ENCODE measurements around the gene ZBTB48. TPM values are rescaled to one million over a fixed set of nuclear protein-coding genes. Genes with fewer than 3 reads are reported as not detected.
"Not testable (repeated sequence)": the region's sequence is repeated elsewhere in the genome, so short reads cannot be mapped to it uniquely, and the experiment has no call there.

ZBTB48 gene
- total RNA-seq, 2 donors from 2014 or later = 29.8 to 50.5 TPM

DNA sequence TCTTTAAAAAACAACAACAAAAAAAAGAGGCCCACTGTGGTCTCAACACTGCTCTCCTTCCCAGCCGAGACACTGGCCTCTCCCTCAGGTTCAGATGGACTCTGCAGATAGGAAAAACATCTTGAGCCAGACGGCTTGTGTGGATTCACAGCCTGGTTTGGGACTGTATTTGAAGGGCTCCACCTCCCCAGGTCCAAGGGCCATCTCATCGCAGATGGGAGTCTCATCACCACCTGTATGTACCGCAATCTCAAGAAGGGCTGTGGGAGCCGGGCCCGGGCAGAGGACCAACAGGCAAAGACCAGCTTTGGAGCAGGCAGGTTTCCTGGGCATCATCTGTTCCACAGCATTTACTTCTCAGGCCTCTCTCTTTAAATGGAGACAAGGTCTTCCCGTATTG, 10.3 kb downstream of the ZBTB48 start:
- Mint-ChIP-seq H3K9me3 (no peaks in the 10 kb centered on the region), H3K27ac (no peak overlapping the region), H3K36me3 (no peaks in the 10 kb centered on the region), H3K27me3 (no peaks in the 10 kb centered on the region), H3K4me3 (no peak overlapping the region), H3K4me1 (ENCODE audit: low read depth in 2 of 2) (peaks cover 12 to 16% of the 10 kb centered on the region in 2 donors)
- ATAC-seq (no peak), DNase-seq (ENCODE audit: low spot score) (no peak)

DNA sequence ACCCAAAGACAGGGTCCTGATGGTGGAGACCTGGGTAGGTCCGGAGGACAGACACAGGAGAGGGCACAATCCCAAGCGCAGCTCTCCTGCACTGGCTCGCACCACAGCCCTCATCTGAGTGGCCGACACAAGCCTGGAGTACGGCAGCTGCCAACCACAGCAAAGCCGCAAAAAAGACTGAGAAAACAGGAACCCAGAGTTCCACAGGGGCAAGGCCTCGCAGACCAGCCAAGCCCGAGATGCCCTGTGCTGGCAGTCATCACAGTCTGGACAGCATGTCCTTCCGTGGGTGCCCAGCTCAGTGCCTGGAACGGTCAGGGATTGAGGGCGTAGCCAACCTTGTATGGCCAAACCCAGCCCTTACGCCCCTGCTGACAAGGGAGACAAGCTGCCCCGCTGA, 11.4 kb downstream of the ZBTB48 start:
- peak; percentile 25 to 44 for ATAC-seq

DNA sequence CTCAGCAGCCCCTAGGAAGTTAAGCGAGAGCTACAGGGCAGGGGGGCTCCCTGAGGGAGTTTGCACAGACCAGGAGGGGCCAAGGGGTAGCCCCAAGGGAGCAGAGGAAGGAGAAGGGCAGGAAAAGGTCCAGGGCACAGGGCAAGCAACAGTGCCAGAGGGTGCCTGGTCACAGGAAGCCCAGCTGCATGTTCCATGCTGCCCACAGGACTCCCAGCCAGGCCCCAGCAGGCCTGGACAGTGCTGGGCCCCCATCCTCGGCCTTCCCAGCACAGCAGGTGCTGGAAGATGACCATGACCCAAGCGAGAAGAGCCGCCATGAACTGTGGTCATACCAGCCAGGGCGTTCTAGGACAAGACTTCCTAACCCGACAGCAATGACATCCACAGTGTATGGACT, 11.8 kb downstream of the ZBTB48 start:
- H3K36me3 Mint-ChIP-seq = no peaks in the 10 kb centered on the region
- no peak overlapping the region for H3K4me3 Mint-ChIP-seq
- no peak overlapping the region for H3K27ac Mint-ChIP-seq
- no peaks in the 10 kb centered on the region for H3K27me3 Mint-ChIP-seq
- DNase-seq (ENCODE audit: low spot score) = no peak
- H3K9me3 Mint-ChIP-seq = no peaks in the 10 kb centered on the region
- H3K4me1 Mint-ChIP-seq (ENCODE audit: low read depth in 2 of 2) = peaks cover 11 to 28% of the 10 kb centered on the region in 2 donors
- ATAC-seq = peak in 1 of 2 donors; percentile 4

More for the DNA sequence above, 11.4 kb downstream of the ZBTB48 start:
- H3K27ac Mint-ChIP-seq = no peak overlapping the region
- H3K4me3 Mint-ChIP-seq = peak overlapping the region; percentile 20
- no peaks in the 10 kb centered on the region for H3K27me3 Mint-ChIP-seq
- H3K36me3 Mint-ChIP-seq = no peaks in the 10 kb centered on the region
- H3K4me1 Mint-ChIP-seq (ENCODE audit: low read depth in 2 of 2) = peaks cover 11 to 26% of the 10 kb centered on the region in 2 donors
- H3K9me3 Mint-ChIP-seq = no peaks in the 10 kb centered on the region
- DNase-seq (ENCODE audit: low spot score) = no peak

DNA sequence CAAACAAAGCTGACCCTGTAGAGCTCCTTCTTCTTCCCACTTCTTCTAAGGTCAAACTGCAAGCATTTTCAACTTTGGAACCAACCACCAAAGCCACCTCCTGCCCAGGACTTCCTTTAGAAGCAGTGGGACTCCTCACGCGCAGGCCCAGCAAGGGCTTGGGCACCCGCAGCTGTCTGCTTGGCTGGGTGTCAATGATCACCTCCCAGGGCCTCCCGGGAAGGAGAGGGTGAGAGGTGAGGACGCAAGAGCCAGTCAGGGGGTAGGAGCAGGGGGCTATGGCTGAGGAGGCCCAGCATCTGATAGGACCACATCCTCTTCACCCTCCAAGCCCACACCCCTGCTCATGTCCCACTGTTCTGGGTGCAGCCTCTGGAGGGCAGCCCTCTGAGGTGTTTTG, 12.6 kb downstream of the ZBTB48 start:
- H3K4me3 Mint-ChIP-seq = no peak overlapping the region
- H3K27me3 Mint-ChIP-seq = no peaks in the 10 kb centered on the region
- no peak overlapping the region for H3K27ac Mint-ChIP-seq
- H3K9me3 Mint-ChIP-seq = no peaks in the 10 kb centered on the region
- peaks cover 11 to 28% of the 10 kb centered on the region in 2 donors for H3K4me1 Mint-ChIP-seq (ENCODE audit: low read depth in 2 of 2)
- peak in 1 of 2 donors; percentile 25 for ATAC-seq
- H3K36me3 Mint-ChIP-seq = no peaks in the 10 kb centered on the region
- no peak for DNase-seq (ENCODE audit: low spot score)

DNA sequence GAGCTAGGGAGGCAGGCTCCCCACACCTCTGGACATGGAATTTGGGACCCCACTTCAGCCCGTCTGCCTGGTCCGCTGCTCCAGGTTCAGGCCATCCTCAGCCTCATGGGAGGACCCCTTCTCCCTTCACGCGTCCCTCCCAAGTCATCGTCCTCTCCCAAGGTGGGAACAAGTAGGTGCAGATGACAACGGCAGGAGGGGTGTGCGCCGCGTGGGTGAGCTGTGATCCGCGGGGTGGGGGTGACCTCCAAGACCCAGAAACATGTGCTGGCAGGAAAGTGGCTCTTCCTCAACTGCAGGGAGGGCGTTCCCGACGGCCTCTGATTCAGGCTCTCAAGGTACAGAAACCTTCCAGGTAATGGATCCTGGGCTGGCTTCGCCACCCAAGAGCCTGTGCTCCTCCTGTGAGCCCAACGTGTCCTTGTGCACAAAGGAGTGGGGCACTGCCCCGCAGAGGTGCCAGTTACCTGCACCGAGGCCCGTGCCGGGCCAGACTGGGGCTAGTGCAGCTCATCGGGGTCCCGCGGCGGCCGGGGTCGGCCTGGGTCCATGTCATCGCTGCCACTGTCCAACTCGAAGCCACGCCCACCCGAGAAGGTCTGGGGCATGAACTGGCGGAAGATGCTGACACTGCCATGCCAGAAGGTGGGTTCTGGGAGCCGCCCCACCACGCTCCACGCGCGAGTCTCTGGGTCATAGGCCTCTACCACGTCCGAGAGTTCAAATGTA, 13.2 kb downstream of the ZBTB48 start:
- Mint-ChIP-seq H3K36me3 (no peaks in the 10 kb centered on the region), H3K4me1 (ENCODE audit: low read depth in 2 of 2) (peaks cover 11 to 28% of the 10 kb centered on the region in 2 donors)

DNA sequence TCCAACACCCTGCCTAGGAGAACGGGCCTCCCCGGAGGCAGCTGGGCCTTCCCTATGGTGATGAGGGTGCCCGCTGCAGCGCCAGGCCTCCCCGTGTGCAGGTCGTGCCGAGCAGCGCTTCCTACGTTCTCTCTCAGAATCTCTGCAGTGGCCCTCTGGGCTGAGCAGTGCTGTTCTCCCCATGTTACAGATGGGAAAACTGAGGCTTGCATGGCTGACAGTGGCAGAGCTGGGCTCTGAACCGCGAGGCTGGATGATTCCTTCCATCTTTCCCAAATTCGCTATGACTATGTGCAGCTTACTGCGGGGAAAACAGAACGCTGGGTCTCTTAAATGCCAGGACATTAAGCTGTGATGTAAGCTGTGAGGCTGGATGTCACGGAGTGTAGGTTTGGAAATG, 14.0 kb downstream of the ZBTB48 start:
- Mint-ChIP-seq H3K27me3 (no peaks in the 10 kb centered on the region), H3K4me3 (no peak overlapping the region), H3K36me3 (no peaks in the 10 kb centered on the region), H3K27ac (no peak overlapping the region), H3K4me1 (ENCODE audit: low read depth in 2 of 2) (peaks cover 14 to 31% of the 10 kb centered on the region in 2 donors), H3K9me3 (no peaks in the 10 kb centered on the region)
- DNase-seq (ENCODE audit: low spot score) (no peak), ATAC-seq (no peak)

More for the DNA sequence above, 13.2 kb downstream of the ZBTB48 start:
- Mint-ChIP-seq H3K27ac (no peak overlapping the region), H3K4me3 (no peak overlapping the region), H3K9me3 (no peaks in the 10 kb centered on the region), H3K27me3 (no peaks in the 10 kb centered on the region)
- DNase-seq (ENCODE audit: low spot score) (no peak), ATAC-seq (no peak)

DNA sequence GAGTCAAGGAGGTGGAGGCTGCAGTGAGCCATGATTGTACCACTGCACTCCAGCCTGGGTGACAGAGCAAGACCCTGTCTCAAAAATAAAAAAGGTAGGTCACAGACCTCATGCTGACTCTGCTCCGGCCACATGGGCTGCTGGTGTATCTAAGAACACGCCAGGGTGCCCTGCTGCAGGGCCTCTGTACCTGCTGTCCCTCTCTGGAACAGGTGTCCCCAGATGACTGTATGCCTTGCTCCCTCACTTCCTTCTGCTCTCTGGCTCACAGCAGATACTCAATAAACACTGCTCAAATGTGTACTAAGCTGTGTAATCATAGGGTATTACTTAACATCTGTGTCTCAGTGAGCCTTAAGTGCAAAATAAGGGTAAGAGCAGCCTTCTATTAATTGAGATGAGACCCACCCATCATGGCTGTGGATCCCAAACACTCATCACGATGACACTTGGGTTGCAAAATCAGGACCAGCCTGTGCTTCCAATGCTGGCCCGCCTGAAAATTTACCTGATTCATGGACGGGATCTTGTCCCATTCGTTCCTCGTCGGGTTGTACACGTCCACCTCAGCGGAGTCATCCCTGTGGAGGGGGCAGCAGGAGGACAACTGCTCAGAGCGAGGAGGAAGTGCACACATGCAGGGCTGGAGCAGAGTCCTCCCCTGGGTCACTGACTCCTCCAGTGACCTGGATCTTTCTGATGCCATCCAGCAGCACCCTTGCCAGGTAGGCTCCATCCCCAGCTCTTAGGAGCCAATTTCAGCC, 15.4 kb downstream of the ZBTB48 start:
- no peak for DNase-seq (ENCODE audit: low spot score)
- Mint-ChIP-seq H3K27me3 (no peaks in the 10 kb centered on the region), H3K27ac (no peak overlapping the region), H3K9me3 (no peaks in the 10 kb centered on the region), H3K4me3 (no peak overlapping the region), H3K4me1 (ENCODE audit: low read depth in 2 of 2) (peaks cover 25 to 41% of the 10 kb centered on the region in 2 donors), H3K36me3 (no peaks in the 10 kb centered on the region)
- ATAC-seq = no peak

DNA sequence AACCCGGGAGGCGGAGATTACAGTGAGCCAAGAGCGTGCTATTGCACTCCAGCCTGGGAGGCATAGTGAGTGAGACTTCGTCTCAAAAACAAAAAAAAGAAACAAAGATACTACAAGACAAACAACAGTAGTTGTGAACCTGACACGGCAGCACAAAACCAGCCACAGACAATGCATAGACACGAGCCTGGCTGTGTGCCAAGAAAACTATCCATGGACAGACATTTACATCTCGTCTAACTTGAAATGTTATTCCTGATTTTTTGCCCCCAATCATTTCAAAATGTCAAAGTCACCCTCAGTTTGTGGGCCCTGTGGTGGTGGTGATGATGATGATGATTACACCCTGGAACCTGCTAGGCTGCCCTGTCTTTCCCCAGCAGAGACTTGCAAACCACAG, 16.6 kb downstream of the ZBTB48 start:
- no peaks in the 10 kb centered on the region for H3K9me3 Mint-ChIP-seq
- DNase-seq (ENCODE audit: low spot score) (no peak), ATAC-seq (no peak)
- no peak overlapping the region for H3K4me3 Mint-ChIP-seq
- H3K36me3 Mint-ChIP-seq = no peaks in the 10 kb centered on the region
- H3K27ac Mint-ChIP-seq = peak overlapping the region in 1 of 2 donors; percentile 58
- no peaks in the 10 kb centered on the region for H3K27me3 Mint-ChIP-seq
- H3K4me1 Mint-ChIP-seq (ENCODE audit: low read depth in 2 of 2) = peaks cover 26 to 42% of the 10 kb centered on the region in 2 donors

DNA sequence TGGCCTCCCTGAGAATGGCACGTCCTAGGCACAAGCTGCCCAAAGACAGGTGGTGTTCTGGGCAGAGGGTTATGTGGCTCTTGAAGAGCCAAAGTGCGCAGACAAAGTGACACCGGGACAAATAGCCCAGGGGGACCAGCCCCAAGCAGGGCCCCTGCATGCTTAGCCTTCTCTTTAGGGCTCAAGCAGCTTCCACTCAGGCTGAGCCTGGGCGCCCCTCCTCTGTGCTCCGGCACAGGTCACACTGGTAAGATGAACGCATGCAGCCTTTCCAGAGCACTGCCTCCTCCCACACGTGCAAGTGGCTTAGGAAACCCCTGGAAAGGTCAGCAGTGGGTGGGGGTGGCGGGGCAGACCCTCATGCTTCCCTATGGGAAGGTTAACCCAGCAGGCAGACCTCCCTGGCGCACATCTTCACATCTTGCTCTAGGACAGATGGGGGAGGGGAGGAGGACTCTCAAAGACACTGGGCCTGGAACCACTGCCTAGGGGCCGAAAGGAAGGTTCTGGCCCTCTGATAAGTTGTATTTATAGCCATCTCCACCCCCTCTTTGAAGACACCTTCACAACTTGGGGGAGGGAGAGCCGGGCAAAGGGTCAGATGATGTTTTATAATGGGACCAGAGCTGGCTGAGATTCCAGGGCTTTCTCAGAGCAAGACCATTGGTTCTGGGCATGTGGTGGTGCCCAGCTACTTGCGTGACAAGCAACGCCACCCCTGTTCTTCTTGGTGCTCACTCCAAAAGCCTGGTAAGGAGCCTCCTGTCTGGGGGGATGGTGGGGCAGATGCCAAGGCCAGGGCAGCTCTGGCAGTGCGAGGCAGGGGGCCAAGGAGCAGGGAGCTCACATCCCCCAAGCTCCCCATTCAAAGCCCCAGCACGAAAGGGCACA, 17.3 kb downstream of the ZBTB48 start:
- Mint-ChIP-seq H3K36me3 (no peaks in the 10 kb centered on the region), H3K4me3 (no peak overlapping the region), H3K27me3 (no peaks in the 10 kb centered on the region), H3K4me1 (ENCODE audit: low read depth in 2 of 2) (peaks cover 27 to 42% of the 10 kb centered on the region in 2 donors), H3K27ac (no peak overlapping the region), H3K9me3 (no peaks in the 10 kb centered on the region)
- ATAC-seq (no peak), DNase-seq (ENCODE audit: low spot score) (no peak)

DNA sequence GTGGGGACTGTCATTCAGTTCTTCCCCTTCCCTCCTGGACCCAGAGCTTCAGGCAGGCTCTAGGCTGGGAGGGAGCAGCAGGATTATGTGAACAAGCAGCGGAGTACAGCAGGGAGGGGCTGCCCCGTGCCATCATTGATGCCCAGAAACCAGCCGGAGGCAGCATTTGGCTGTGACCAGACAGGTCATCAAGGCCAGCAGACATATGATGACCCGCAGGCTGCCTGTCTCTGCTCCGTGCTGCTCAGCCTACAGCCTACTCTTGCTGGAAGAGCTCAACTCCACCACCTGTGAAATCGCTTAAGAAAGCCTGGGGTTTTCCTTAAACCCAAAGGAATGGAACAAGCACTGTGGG, 18.0 kb downstream of the ZBTB48 start:
- peaks cover 27 to 39% of the 10 kb centered on the region in 2 donors for H3K4me1 Mint-ChIP-seq (ENCODE audit: low read depth in 2 of 2)
- no peak overlapping the region for H3K27ac Mint-ChIP-seq

DNA sequence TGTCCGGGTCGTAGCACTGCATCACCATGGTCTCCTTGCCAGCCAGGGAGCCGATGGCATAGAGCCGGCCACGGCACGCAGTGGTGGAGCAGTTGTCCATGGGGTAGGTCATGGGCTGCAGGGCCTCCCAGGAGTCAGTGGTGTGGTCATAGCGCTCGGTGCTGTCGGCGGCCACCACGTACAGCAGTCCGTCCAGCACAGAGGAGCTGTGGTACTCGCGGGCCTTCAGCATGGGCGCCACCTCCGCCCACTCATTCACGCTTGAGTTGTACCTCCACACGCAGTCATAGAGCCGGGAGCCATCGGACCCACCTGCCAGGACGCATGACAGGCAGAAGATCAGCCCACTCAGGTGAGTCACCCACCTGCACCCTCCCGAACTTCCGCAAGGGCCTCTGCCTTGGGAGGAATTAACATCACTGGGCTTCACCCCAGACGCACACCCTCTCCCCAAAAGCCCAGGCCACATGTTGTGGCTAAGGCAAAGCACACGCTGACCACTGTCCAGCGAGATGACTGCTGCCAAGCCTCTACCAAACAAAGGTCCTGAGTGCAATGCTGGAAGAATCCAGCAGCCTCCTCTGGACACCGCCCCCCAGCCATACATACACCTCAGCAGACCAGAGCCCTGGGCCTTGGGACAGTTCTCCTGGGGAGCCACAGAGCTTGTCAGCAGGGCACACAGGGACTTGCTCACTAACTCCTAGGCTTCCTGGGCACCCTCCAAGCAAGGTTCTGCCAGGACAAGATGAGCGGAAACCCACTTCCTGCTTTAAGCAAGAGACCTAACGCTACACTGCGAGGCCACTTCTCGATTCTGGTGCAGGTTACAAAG, 19.6 kb downstream of the ZBTB48 start:
- H3K27me3 Mint-ChIP-seq = no peaks in the 10 kb centered on the region
- H3K36me3 Mint-ChIP-seq = no peaks in the 10 kb centered on the region
- no peak for DNase-seq (ENCODE audit: low spot score)
- no peak for ATAC-seq
- H3K4me3 Mint-ChIP-seq = peak overlapping the region; percentile 94
- peaks cover 35 to 37% of the 10 kb centered on the region in 2 donors for H3K4me1 Mint-ChIP-seq (ENCODE audit: low read depth in 2 of 2)
- no peaks in the 10 kb centered on the region for H3K9me3 Mint-ChIP-seq
- H3K27ac Mint-ChIP-seq = peak overlapping the region; percentile 83 to 95

More for the DNA sequence above, 18.0 kb downstream of the ZBTB48 start:
- no peaks in the 10 kb centered on the region for H3K27me3 Mint-ChIP-seq
- H3K36me3 Mint-ChIP-seq = no peaks in the 10 kb centered on the region
- H3K9me3 Mint-ChIP-seq = no peaks in the 10 kb centered on the region
- H3K4me3 Mint-ChIP-seq = no peak overlapping the region
- no peak for ATAC-seq
- no peak for DNase-seq (ENCODE audit: low spot score)

DNA sequence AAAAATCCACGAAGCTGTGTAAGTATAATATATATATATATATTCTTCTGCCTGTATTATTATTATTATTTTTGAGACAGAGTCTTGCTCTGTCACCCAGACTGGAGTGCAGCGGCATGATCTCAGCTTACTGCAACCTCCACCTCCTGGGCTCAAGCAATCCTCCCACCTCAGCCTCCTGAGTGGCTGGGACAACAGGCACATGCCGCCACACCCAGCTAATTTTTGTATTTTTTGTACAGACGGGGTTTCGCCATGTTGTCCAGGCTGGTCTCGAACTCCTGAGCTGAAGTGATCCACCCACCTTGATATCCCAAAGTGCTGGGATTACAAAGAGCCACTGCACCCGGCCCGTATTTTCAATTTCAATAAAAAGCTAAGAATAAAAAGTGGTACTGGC, 20.2 kb downstream of the ZBTB48 start:
- Mint-ChIP-seq H3K4me3 (peak overlapping the region; percentile 94), H3K27ac (peak overlapping the region; percentile 83 to 95), H3K4me1 (ENCODE audit: low read depth in 2 of 2) (peaks cover 35 to 38% of the 10 kb centered on the region in 2 donors)
- H3K9me3 Mint-ChIP-seq; H3K36me3 Mint-ChIP-seq; H3K27me3 Mint-ChIP-seq; ATAC-seq; DNase-seq (ENCODE audit: low spot score): not testable (repeated sequence)

Data from natural killer cell treated with Interleukin-12 subunit alpha and Interleukin-12 subunit beta and Interleukin-15 and Interleukin-18, amount 100 ng/mL, for 72 hours (primary cell).